Keratinocyte (primary cell): Measurements from ENCODE around the gene SH3PXD2A. TPM values are rescaled to one million over a fixed set of nuclear protein-coding genes. Genes with fewer than 3 reads are reported as not detected.

ENCODE experiments used
- DNase-seq: peaks from one replicate; pipeline ENCODE4 v3.0.0-alpha.2; 2011; ENCODE audit warnings: low read depth, missing footprints, low spot score
- FAIRE-seq: peaks from 2 replicates; lab custom pipeline; 2011; peaks lifted over from hg19 to GRCh38; lab: Jason Lieb, UNC
- H2AFZ ChIP-seq: 2 replicates; pipeline ENCODE4 v1.6.0; 2012; ENCODE audit warnings: low read length, control low read depth, inconsistent platforms; ENCODE audit not compliant: control insufficient read depth
- H3K27ac ChIP-seq: 2 replicates; pipeline ENCODE4 v1.5.1; 2011; ENCODE audit warnings: low read length; ENCODE audit not compliant: control insufficient read depth, insufficient read depth
- H3K27me3 ChIP-seq: 3 replicates; pipeline ENCODE4 v1.6.0; 2011; ENCODE audit warnings: low read length; ENCODE audit not compliant: control insufficient read depth, insufficient read depth; ENCODE audit errors: extremely low read depth
- H3K36me3 ChIP-seq, 2 experiments: 2 replicates in 1 of 2; 3 replicates in 1 of 2; pipeline ENCODE4 v1.5.1; 2011; ENCODE audit warnings: low read length in 2 of 2, mild to moderate bottlenecking in 1 of 2; ENCODE audit not compliant: control insufficient read depth in 2 of 2, insufficient read depth in 2 of 2; ENCODE audit errors: extremely low read depth in 1 of 2
- H3K4me1 ChIP-seq: 3 replicates; pipeline ENCODE4 v1.5.1; 2011; ENCODE audit warnings: low read length; ENCODE audit not compliant: control insufficient read depth, insufficient read depth; ENCODE audit errors: extremely low read depth
- H3K4me2 ChIP-seq: 3 replicates; pipeline ENCODE4 v1.6.0; 2011; ENCODE audit warnings: low read depth, low read length; ENCODE audit not compliant: control insufficient read depth, insufficient read depth; ENCODE audit errors: extremely low read depth
- H3K4me3 ChIP-seq, 3 experiments: fragments of 200-600 bp in 1 of 3; sonication (generic) in 1 of 3; 2 replicates in 2 of 3; 3 replicates in 1 of 3; pipeline ENCODE4 v1.5.1; 2011 to 2016; ENCODE audit warnings: low read length in 3 of 3, mild to moderate bottlenecking in 3 of 3, control low read depth in 2 of 3, inconsistent platforms in 1 of 3, low read depth in 1 of 3, mixed read lengths in 1 of 3, mixed run types in 1 of 3, moderate library complexity in 1 of 3; ENCODE audit not compliant: control insufficient read depth in 2 of 3, insufficient read depth in 2 of 3; ENCODE audit errors: extremely low read depth in 1 of 3
- H3K79me2 ChIP-seq: 2 replicates; pipeline ENCODE4 v1.6.0; 2012; ENCODE audit warnings: low read length; ENCODE audit not compliant: control insufficient read depth, insufficient read depth
- H3K9ac ChIP-seq: 3 replicates; pipeline ENCODE4 v1.6.0; 2011; ENCODE audit warnings: low read length; ENCODE audit not compliant: control insufficient read depth, insufficient read depth; ENCODE audit errors: extremely low read depth
- H3K9me1 ChIP-seq: 3 replicates; pipeline ENCODE4 v1.6.0; 2011; ENCODE audit warnings: low read length; ENCODE audit not compliant: control insufficient read depth, insufficient read depth; ENCODE audit errors: extremely low read depth
- H3K9me3 ChIP-seq: 2 replicates; pipeline ENCODE4 v1.5.1; 2012; ENCODE audit warnings: low read depth, low read length; ENCODE audit not compliant: control insufficient read depth
- H4K20me1 ChIP-seq: 3 replicates; pipeline ENCODE4 v1.6.0; 2011; ENCODE audit warnings: low read length; ENCODE audit not compliant: control insufficient read depth, insufficient read depth; ENCODE audit errors: extremely low read depth
- EZH2 ChIP-seq: IDR thresholded peaks from one replicate; pipeline ENCODE4 v1.6.1; 2012; ENCODE audit warnings: inconsistent platforms, mild to moderate bottlenecking, low read length, moderate library complexity
- dilution Hi-C: fragments of 300-500 bp; cut with MboI; formaldehyde crosslinking; loops from one replicate; pipeline ENCODE4 v1.7.0; 2020; ENCODE audit warnings: low sequenced_read_pairs; ENCODE audit not compliant: extremely low pct_ligation_motif_present
- polyA plus RNA-seq, 5 experiments: library from polyadenylated mRNA; depleted of rRNA in 3 of 5; stranded (reverse) in 3 of 5; stranded (forward) in 1 of 5; unstranded in 1 of 5; fragments of >200 nt; gene quantifications; 1 replicate in 1 of 5; 2 replicates in 3 of 5; 3 replicates in 1 of 5; pipeline versions ENCODE4 v1.2.1 to v1.2.3, GENCODE V29; 2011 to 2012; ENCODE audit warnings: missing spikeins in 2 of 5, low read depth in 1 of 5, low replicate concordance in 1 of 5
- TF ChIP-seq, protein P1 (sequence below), 3 experiments: IDR thresholded peaks in 1 of 3; conservative IDR thresholded peaks in 1 of 3; optimal IDR thresholded peaks in 1 of 3; 2 replicates in 2 of 3; 3 replicates in 1 of 3; pipeline versions ENCODE3 to v1.5.1; 2011; ENCODE audit warnings: low read length in 3 of 3, mild to moderate bottlenecking in 3 of 3, moderate library complexity in 2 of 3, control low read depth in 1 of 3, inconsistent platforms in 1 of 3; ENCODE audit not compliant: insufficient read depth in 2 of 3; ENCODE audit errors: extremely low read depth in 1 of 3

SH3PXD2A gene
- polyA plus RNA-seq, 1 donor (not counting 4 experiments of a cell fraction or from before 2014, with no cell fraction given): 33.9 TPM

GRCh38 chr10:103697787-103698186, 157.6 kb downstream of the SH3PXD2A start:
- H3K4me2 ChIP-seq: no peak overlapping the region
- no peaks in the 10 kb centered on the region for H4K20me1 ChIP-seq
- H3K27me3 ChIP-seq: no peaks in the 10 kb centered on the region
- no peaks in the 10 kb centered on the region for H3K9me3 ChIP-seq
- peaks cover 35% of the 10 kb centered on the region for H3K79me2 ChIP-seq
- DNase-seq (no peak), FAIRE-seq (no peak)
- H3K36me3 ChIP-seq: peaks cover 17 to 35% of the 10 kb centered on the region in 2 experiments
- no peak overlapping the region for H3K4me3 ChIP-seq
- H2AFZ ChIP-seq: no peak overlapping the region
- H3K4me1 ChIP-seq: peaks cover 65% of the 10 kb centered on the region
- H3K27ac ChIP-seq: no peak overlapping the region
- no peak for TF ChIP-seq EZH2
- TF ChIP-seq, protein P1, sequence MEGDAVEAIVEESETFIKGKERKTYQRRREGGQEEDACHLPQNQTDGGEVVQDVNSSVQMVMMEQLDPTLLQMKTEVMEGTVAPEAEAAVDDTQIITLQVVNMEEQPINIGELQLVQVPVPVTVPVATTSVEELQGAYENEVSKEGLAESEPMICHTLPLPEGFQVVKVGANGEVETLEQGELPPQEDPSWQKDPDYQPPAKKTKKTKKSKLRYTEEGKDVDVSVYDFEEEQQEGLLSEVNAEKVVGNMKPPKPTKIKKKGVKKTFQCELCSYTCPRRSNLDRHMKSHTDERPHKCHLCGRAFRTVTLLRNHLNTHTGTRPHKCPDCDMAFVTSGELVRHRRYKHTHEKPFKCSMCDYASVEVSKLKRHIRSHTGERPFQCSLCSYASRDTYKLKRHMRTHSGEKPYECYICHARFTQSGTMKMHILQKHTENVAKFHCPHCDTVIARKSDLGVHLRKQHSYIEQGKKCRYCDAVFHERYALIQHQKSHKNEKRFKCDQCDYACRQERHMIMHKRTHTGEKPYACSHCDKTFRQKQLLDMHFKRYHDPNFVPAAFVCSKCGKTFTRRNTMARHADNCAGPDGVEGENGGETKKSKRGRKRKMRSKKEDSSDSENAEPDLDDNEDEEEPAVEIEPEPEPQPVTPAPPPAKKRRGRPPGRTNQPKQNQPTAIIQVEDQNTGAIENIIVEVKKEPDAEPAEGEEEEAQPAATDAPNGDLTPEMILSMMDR (optimal IDR thresholded peaks at IDR 0.05 in 1 of 3, IDR thresholded peaks at IDR 0.05 in 1 of 3, conservative IDR thresholded peaks at IDR 0.05 in 1 of 3; ENCODE audit: extremely low read depth in 1 of 3, insufficient read depth in 2 of 3, low read length in 3 of 3): no peak
- dilution Hi-C loops: no loop called here
- peak overlapping the region; percentile 6 for H3K9ac ChIP-seq
- H3K9me1 ChIP-seq: peaks cover 4% of the 10 kb centered on the region

GRCh38 chr10:103696411-103697145, 158.8 kb downstream of the SH3PXD2A start:
- Histone ChIP-seq H3K27me3 (no peaks in the 10 kb centered on the region), H3K4me2 (peak overlapping the region; percentile 37), H4K20me1 (no peaks in the 10 kb centered on the region), H3K9me3 (no peaks in the 10 kb centered on the region), H3K4me1 (peaks cover 68% of the 10 kb centered on the region), H3K4me3 (no peak overlapping the region), H3K9me1 (peaks cover 4% of the 10 kb centered on the region), H2AFZ (no peak overlapping the region), H3K9ac (peak overlapping the region; percentile 6), H3K79me2 (peaks cover 39% of the 10 kb centered on the region), H3K27ac (peak overlapping the region; percentile 50), H3K36me3 (peaks cover 14 to 33% of the 10 kb centered on the region in 2 experiments)
- peak; percentile 96 for FAIRE-seq
- peak; percentile 86 for DNase-seq
- no peak for TF ChIP-seq EZH2
- TF ChIP-seq, protein P1 (optimal IDR thresholded peaks at IDR 0.05 in 1 of 3, IDR thresholded peaks at IDR 0.05 in 1 of 3, conservative IDR thresholded peaks at IDR 0.05 in 1 of 3; ENCODE audit: extremely low read depth in 1 of 3, insufficient read depth in 2 of 3, low read length in 3 of 3): peak; percentile 24 to 44 (median 36)
- dilution Hi-C loops: no loop called here
